Erythroblast (primary cell): ENCODE measurements around the gene PPP3CA.

Source experiments
- GATA1 ChIP-seq: IDR thresholded peaks from 2 replicates; pipeline ENCODE4 v1.6.1; 2011; ENCODE audit warnings: low read depth, mild to moderate bottlenecking, control low read depth, low read length, moderate library complexity
- POLR2A ChIP-seq: IDR thresholded peaks from 2 replicates; pipeline ENCODE4 v1.6.1; 2011; ENCODE audit warnings: mild to moderate bottlenecking, low read length

GRCh38 chr4:101081695-101082369 lies 265.5 kb downstream of the PPP3CA start:
- TF ChIP-seq POLR2A, result no peak
- no peak for TF ChIP-seq GATA1
